Right renal pelvis (tissue), 4 donors: Measurements from ENCODE around the gene UPF1. TPM values are rescaled to one million over a fixed set of nuclear protein-coding genes. Genes with fewer than 3 reads are reported as not detected.
"Not testable (repeated sequence)": the region's sequence is repeated elsewhere in the genome, so short reads cannot be mapped to it uniquely, and the experiment has no call there.

ENCODE experiments used
- DNase-seq, 4 donors: peaks; one replicate each; pipeline ENCODE4 v3.0.0-alpha.2; 2013; ENCODE audit warnings: low read depth in 4 of 4, low spot score in 3 of 4, missing footprints in 1 of 4
- polyA plus RNA-seq, 4 donors: library from polyadenylated mRNA; unstranded; fragments of 120-200 nt; gene quantifications; one replicate each; pipeline ENCODE4 v1.2.1, GENCODE V29; 2013; ENCODE audit not compliant: insufficient read length in 4 of 4

The UPF1 gene
- polyA plus RNA-seq, 4 donors, result 50.6 to 70.8 (median 52.5) TPM

GRCh38 chr19:18798384-18799352, 33.1 kb upstream of the UPF1 start:
- no peak for DNase-seq

- DNase-seq, result no peak
Observed at GRCh38 chr19:18799389-18799970, 32.3 kb upstream of the UPF1 start.

DNA sequence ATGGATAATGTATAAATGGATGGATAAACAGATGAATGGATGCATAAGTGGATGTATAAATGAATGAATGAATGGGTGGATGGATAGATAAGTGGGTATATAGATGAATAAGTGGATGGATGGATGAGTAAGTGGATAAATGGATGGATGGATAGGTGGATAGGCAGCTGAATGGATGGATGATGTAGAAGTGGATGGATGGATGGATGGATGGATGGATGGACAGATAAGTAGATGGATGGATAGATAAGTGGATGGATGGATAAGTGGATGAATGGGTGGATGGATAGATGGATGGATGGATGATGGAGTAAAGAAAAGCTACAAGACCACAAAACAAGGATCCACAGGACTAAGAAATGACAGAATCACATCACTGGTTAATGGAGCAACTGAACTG, 31.7 kb upstream of the UPF1 start:
- DNase-seq, result no peak

DNA sequence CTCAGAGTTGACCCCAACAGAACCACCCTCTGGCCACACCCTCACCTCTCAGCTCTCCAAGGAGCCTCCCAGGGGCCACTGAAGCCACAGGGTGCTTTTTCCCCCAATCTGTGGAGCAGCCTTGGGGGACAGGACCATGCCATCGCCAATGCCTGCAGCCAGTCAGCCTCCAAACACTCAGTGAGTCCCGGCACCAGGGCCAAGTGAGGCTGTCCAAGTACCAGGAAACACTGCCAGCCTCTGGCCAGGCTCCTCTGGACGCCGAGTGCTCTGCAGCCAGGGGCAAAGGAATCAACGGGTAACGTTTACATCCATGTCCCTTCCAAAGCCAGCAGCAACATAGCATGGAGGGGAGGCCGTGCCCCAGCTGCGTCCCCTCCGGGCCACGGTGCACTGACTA, 31.1 kb upstream of the UPF1 start:
- DNase-seq, result no peak

- DNase-seq, result no peak
Observed at GRCh38 chr19:18802354-18802753, 29.4 kb upstream of the UPF1 start.

DNA sequence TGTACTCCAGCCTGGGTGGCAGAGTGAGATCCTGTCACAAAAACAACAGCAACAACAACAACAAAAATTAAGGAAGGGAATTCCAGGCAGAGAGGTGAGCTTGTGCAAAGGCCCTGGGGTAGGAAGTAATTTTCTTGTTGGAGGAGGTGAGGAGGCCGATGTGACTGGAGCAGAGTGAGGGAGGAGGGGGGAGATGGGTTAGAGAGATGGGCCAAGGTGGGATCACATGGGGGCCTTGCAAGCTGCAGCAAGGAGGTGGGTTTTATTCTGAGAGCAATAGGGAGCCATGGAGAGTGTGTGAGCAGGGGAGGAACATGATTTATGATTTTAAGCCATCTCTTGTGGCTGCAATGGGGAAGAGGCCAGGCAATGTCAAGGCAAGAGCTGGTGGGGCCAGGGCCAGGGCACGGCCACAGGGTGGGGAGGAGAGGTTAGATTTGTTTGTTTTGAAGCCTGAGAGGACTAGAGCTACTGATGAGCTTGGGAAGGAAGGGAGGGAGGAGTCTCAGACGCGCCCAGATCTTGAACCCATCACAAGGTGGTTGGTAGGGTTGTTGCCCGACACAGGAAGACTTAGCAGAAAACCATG, 28.1 kb upstream of the UPF1 start:
- no peak for DNase-seq

DNA sequence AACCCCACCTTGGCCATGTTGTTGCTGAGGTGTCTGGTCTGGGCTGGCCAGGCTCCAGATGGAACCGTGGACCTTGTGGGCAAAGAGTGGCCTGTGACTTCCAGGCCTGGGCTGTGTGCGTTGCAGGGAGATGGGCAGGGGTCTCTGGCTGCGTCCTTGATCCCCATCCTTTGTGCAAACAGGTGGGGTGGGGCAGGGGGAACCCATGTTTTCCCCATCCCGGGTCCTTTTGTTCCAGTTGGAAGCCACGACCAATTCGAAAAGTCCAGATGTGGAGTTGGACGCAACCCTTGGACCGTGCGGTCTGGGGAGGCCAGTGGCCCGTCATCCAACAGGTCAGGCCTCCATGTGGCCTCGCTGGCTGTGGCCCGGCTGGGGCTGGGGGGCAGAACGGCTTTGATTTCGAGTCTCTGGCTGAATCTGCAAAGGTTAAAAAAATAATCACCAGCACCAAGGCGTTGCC, 27.6 kb upstream of the UPF1 start:
- no peak for DNase-seq

GRCh38 chr19:18804643-18805042, 27.1 kb upstream of the UPF1 start:
- no peak for DNase-seq

- DNase-seq, result no peak
Observed at GRCh38 chr19:18807861-18808331, 23.9 kb upstream of the UPF1 start.

DNA sequence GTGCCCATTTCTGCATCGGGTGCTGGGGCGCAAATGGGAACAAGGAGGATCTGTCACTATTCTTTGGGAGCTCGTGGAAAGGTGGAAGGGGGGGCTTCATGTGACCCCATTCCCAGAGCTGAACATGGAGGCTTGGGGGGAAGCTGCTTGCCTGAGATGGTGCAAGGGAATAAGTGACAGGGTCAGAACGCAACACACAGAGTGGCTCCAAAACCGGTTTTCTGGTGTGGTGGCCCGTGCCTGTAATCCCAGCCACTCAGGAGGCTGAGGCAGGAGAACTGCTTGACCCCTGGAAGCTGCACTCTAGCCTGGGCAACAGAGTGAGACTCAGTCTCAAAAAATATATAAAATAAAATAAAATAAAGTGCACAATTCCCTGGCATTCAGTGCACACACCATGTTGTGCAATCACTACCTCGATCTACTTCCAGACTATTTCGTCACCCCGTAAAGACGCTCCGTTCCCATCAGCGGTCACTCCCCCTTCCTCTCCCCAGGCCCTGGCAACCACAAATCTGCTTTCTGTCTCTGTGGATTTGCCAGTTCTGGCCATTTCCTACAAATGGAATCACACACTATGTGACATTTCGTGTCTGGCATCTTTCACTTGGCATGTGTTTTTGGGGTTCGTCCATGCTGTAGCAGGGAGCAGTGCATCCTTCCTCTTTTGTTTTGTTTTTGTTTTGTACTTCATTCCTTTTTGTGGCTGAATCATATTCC, 22.4 kb upstream of the UPF1 start:
- no peak for DNase-seq

DNA sequence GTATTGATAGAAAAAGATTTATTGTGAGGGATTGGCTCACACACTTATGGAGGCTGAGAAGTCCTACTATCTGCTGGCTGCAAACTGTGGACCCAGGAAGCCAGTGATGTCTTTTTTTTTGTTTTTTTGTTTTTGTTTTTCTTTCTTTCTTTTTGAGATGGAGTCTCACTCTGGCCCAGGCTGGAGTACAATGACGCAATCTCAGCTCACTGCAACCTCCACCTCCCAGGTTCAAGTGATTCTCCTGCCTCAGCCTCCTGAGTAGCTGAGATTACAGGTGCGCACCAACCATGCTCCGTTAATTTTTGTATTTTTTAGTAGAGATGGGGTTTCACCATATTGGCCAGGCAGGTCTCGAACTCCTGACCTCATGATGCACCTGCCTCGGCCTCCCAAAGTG, 20.1 kb upstream of the UPF1 start:
- not testable (repeated sequence) for DNase-seq

GRCh38 chr19:18814063-18814462, 17.7 kb upstream of the UPF1 start:
- DNase-seq, result no peak

- DNase-seq, result no peak
Observed at GRCh38 chr19:18815673-18816072, 16.1 kb upstream of the UPF1 start.

- DNase-seq, result not testable (repeated sequence)
Observed at GRCh38 chr19:18816645-18817044, 15.1 kb upstream of the UPF1 start.

GRCh38 chr19:18817574-18817973, 14.2 kb upstream of the UPF1 start:
- no peak for DNase-seq

DNA sequence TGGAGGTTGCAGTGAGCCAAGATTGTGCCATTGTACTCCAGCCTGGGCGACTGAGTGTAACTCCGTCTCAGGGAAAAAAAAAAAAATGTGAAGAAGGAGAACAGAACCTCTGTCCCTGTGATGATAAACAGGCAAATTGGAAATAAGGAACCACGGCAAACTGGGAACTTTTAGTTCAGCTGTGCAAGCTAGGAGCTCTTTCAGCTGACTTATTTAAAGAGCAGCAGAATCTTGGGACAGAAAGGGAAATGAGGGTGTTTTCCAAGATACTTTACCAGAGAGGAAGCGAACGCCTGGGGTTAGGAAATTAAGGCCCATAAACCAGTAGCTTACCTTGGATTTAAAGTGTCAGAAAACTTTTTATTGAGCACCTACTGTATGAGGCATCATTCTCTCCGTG, 3.0 kb upstream of the UPF1 start:
- DNase-seq, result no peak

GRCh38 chr19:18830488-18830887, 1.3 kb upstream of the UPF1 start:
- no peak for DNase-seq

- DNase-seq, result no peak
Observed at GRCh38 chr19:18832306-18833140, 764 bp downstream of the UPF1 start.

DNA sequence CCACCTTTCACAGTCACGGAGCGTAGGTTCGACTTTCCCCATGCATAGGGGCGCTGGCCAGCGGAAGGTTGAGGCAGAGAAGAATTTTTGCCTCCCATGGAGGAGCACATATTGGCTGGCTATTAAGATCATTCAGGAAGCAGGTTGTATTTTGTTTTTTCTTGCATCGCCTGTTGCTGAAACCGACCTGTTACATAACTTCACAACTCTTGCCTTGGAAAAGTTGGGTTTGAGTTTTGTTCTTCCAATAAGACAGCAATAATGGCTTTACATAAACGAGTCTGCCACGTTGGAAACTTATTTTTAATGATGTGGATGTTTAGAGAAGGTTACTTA, 1.4 kb downstream of the UPF1 start:
- DNase-seq, result no peak
